Stimulated activated CD8-positive, alpha-beta memory T cell treated with anti-CD3 and anti-CD28 coated beads, Interleukin-2, amount 100 ng/mL, for 48 hours (primary cell): ENCODE data around the gene ZCCHC7.
"Not testable (repeated sequence)": the region's sequence is repeated elsewhere in the genome, so short reads cannot be mapped to it uniquely, and the experiment has no call there.

Experiments used
- DNase-seq, 2 donors: peaks; one replicate each; pipeline ENCODE4 v3.0.0-alpha.2; 2020; ENCODE audit warnings: low read depth in 2 of 2

The ZCCHC7 gene

GRCh38 chr9:37251452-37251851 lies 131.1 kb downstream of the ZCCHC7 start:
- DNase-seq, result no peak

DNA sequence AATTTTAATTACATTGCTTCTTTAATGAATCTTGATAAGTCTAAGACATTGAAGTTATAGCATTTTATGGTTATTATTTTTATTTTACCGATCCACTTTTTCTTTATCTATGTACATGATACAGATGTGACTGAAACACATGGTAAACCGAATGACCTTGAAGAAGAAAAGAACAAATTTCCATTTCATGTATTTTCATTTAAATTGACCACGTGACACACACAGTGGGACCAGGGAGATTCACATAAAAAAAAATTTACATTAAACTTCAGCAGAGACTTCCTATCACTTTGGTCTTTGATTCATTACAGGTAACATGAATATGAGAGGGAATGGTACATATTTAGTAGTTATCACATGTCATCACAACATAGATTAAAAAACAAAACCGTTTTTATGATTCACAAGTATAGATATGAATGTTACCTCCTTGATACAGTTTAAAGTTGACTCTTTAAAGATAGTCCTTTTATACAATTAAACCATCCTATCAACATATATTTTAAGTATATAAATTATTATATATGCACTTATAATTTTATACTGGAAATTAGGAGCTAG lies 133.1 kb downstream of the ZCCHC7 start:
- no peak for DNase-seq

- no peak for DNase-seq
Observed at GRCh38 chr9:37255187-37255586, 134.8 kb downstream of the ZCCHC7 start.

DNA sequence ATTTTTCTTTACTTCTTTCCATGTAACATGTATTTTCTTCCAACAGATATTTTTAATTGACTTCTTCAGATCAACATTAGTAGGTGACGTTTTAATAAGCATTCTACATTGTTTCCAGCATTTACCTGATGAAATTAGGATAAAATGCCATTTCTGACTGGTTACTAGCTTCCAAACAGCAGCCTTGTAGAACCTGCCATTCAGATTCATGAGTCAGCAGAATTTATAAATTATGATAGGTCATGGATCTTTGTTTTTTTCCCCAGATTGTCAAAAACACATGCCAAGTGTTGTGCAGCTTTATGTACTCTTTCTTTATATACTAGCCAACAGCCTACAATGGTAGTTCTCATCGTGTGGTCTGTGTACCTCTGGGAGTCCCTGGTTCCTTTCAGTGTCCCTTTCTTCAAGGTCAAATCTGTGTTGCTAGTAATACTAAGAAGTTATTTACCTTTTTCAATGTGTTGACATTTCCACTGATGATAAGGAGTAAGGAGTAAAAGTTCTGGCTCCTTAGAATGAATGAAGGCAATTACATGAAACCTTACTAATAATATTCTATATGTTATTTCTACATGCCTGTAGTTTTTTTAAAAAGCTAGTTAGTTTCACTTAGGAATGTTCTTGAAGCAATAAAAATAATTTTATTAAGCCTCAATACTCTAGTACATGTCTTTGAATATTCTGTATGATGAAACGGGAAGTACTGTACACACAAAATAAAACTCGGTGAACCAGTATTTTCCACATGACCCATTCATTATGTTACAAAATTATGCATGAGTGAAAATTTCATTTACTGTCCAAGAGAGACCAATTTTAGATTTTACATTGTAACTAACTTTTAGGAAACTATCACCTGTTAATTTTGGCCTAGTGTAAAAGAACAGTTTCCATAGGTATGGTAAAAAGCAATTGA lies 135.8 kb downstream of the ZCCHC7 start:
- DNase-seq, result no peak

- DNase-seq, result no peak
Observed at GRCh38 chr9:37259951-37260350, 139.6 kb downstream of the ZCCHC7 start.

DNA sequence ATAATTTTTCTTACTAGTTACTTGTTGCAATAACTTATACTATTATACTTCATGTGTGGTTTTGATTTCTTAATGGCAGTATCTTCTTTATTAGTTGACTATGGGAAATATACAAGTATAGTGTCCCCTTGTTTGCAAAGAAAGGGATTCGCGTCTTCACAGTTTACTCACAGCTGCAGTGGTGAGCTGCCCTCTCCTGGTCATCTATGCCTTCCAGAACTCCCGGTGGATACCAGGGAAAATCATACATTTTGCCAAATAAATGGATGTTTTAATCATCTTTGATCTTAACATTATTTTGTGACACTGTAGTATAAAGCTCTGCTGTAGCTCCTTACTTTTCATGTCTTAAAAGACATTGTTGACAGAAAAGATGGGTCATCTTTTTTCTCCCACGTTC lies 142.0 kb downstream of the ZCCHC7 start:
- DNase-seq, result no peak

- no peak for DNase-seq
Observed at GRCh38 chr9:37264539-37264938, 144.2 kb downstream of the ZCCHC7 start.

- no peak for DNase-seq
Observed at GRCh38 chr9:37266630-37267029, 146.3 kb downstream of the ZCCHC7 start.

- no peak for DNase-seq
Observed at GRCh38 chr9:37269221-37269620, 148.8 kb downstream of the ZCCHC7 start.

DNA sequence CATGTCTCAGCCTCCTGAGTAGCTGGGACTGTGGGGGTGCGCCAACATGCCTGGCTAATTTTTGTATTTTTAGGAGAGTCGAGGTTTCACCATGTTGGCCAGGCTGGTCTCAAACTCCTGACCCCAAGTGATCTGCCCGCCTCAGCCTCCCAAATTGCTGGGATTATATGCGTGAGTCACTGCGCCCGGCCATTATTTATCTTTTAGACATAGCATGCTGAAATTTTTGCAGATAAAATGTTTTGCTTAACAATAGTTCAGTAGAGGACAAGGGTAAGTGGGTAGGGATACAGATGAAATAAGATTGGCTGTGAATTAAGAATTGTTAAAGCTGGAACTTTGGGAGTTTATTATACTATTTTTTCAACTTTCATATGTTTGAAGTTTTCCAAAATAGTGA lies 151.3 kb downstream of the ZCCHC7 start:
- DNase-seq, result no peak

GRCh38 chr9:37273595-37273994 lies 153.2 kb downstream of the ZCCHC7 start:
- no peak for DNase-seq

- DNase-seq, result no peak
Observed at GRCh38 chr9:37281541-37281940, 161.2 kb downstream of the ZCCHC7 start.

DNA sequence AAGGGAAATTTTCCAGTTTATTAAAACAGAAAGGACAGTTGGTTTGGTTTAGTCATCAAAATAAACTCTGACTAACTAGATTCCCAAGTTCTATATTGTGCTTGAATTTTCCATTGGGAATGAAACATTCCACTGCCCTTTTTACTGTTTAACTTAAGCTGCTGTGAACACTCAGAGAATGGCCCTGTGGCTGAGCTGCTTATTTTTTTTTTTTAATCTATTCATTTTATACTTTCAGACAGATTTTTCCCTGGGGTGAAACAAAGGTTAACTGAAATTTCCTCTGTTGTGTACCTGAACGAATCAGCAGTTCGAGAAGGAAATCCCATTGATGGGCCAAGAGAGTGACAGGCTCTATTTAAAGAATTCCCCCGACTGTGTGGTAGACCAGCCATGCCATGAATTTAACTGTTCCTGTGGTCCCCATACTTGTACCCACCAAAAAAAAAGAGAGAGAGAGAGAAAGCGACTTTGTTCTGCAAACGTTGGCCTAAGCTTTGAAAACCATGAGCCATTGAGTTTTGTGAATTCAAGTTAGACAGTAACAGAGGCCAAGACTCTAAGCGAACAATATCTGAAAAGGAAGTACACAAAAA lies 163.5 kb downstream of the ZCCHC7 start:
- DNase-seq, result no peak

DNA sequence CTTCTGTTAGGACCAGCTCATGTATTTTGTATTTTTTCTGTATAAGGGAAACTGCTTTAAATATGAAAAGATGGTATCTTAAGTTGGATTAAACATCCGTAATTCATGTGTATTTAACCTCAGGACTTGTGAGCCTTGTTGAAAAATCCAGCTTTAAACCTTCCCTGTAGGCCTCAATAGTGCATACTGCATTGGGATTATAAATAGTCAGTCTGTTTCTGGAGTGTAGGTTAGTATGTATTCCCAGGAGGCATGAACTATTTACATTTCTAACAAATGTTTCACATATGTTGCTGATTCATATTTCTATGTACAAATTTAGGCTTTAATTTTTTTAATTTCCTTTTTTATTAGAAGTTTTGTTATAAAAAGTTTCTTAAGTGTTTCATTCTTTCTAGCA lies 164.3 kb downstream of the ZCCHC7 start:
- DNase-seq, result no peak

DNA sequence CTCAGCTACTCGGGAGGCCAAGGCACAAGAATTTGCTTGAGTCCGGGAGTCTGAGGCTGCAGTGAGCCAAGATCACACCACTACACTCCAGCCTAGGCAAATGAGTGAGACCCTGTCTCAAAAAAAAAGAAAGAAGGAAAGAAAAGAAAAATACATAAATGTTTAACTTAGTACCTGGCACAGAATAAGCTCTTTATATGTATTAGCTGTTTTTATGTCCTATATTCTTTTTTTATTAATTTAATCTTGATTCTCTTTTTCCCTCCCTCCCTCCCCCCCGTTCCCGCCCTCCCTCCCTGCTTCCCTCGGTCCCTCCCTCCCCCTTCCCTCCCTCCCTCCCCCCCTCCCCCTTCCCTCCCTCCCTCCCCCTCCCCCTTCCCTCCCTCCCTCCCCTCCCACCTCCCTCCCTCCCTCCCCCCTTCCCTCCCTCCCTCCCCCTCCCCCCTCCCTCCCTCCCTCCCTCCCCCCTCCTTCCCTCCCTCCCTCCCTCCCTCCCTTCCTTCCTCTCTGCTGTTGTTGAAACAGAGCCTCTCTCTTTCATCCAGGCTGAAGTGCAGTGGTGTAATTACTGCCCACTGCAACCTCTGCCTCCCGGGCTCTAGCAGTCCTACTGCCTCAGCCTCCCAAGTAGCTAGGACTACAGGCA lies 166.3 kb downstream of the ZCCHC7 start:
- DNase-seq, result no peak

DNA sequence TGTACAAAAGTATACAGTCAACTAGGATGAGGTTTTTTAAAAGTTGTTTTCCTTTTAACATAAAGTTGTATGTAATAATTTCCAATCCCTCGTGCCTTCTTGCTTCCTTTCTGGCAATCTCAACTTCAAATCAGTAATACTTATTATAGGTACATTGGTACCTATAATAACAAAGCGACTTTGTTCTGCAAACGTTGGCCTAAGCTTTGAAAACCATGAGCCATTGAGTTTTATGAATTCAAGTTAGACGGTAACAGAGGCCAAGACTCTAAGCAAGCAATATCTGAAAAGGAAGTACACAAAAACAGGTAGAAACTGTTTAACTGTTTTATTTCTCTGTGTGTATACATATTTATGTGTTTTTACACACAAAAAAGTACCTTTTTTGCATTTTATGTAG lies 166.9 kb downstream of the ZCCHC7 start:
- no peak for DNase-seq

DNA sequence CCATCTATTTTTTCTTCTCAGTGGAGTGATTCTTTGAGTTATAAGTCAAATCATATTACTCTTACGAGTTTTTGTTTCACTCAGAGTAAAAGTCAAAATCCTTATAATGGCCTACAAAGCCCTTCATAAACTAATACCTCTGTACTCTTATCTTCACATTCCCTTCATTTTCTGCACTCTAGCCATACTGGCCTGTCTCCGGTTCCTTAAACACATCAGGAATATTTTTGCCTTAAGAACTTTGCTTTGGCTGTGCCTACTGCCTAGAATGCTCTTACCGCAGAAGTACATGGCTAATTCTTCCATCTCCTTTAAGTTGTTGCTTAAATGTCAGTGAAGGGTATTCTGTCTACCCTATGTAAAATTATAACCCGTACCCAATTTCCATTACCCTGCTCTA lies 169.3 kb downstream of the ZCCHC7 start:
- DNase-seq, result no peak

DNA sequence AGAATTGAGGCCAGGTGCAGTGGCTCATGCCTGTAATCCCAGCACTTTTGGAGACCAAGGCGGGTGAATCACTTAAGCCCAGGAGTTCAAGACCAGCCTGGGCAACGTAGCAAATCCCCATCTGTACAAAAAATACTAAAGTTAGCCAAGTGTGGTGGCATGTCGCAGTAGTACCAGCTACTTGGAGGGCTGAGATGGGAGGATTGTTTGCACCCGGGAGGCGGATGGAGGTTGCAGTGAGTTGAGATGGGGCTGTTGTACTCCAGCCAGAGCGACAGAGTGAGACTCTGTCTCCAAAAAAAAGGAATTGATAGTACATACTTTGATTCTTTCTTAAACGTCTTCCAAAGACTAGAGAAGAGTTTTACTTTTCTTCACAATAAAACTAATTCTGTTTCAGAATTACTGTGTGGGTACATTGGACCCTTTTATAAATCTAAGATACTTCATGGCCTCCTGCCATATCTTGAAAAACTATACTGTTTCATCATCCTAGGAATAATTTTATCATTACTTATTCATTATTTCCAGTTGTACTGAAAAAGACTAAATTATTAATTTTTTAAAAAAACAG lies 170.1 kb downstream of the ZCCHC7 start:
- no peak for DNase-seq

DNA sequence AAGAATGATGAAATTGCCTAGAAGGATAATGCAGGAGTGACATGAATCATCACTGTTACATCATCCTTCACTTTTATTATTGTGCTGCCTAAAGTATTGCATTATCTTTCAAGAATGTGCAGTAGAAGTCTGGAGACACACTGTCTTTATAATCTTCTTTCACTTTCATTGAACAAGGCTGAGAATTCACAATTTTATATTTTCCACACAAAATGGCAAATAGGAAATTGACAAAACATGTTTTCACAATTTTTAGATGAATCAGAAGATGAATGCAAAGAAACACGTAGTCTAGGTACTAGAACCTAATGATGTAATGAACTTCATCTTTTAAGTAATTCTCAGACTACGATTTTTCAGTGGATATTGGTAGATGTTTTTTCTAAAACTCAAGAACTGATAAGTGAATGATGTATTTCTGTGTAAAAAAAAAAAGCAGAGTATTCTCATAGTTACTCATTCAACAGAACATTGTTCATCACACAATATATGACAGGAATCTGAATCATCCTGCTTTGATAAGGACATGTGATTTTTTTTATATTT lies 170.6 kb downstream of the ZCCHC7 start:
- no peak for DNase-seq

DNA sequence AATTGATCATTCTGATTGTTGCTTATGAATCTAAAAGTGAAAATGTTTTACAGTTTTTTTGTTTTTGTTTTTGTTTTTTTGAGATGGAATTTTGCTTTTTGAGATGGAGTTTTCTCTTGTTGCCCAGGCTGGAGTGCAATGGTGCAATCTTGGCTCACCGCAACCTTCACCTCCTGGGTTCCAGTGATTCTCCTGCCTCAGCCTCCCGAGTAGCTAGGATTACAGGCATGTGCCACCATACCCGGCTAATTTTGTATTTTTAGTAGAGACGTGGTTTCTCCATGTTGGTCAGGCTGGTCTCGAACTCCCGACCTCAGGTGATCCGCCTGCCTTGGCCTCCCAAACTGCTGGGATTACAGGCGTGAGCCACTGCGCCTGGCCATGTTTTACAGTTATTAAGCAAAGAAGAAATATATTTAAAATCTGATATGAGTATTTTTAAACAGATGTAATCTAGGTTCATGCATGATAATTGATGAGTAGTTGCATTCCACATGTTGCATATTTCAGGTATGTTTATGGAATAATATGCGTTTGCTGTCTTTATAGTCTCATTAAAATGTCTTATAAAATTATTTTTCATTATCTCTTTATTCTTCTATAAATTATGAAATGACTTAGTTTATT lies 171.4 kb downstream of the ZCCHC7 start:
- not testable (repeated sequence) for DNase-seq

DNA sequence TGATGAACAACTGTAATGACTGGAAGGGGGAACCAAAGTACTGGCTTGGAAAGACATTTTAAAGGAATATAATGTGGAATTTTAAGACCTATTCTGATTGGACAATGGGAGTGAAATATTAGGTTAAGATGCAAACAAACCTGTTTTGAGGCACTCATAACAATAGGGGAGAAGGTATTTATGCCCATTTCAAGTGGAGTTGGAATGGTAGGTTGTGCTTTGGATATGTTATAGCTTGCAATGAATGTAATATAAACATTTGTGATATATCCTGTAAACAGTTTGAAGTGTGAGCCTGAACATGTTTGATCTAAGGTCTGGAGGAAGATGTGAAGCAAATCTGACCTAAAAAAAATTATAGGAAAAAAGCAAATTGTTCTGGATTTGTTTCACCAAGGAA lies 172.5 kb downstream of the ZCCHC7 start:
- no peak for DNase-seq
